B cell (primary cell): ENCODE data around the gene IL17RA. TPM values are rescaled to one million over a fixed set of nuclear protein-coding genes. Genes with fewer than 3 reads are reported as not detected.

Source experiments
- ATAC-seq: fragments of 200-7000 bp; cut with Tn5 transposase; one replicate; pipeline ENCODE4 v1.10.0; 2021; ENCODE audit warnings: low read depth, mild to moderate bottlenecking, moderate number of reproducible peaks, moderate library complexity
- CTCF ChIA-PET: fragments of 350-600 bp; sonication (Branson Sonifier 250); formaldehyde crosslinking; loops from one replicate; lab custom pipeline; 2021; ENCODE audit warnings: antibody characterized with exemption, inconsistent platforms; lab: Charles Lee
- POLR2A ChIA-PET: fragments of 350-600 bp; sonication (Branson Sonifier 250); formaldehyde crosslinking; loops from one replicate; lab custom pipeline; 2021; ENCODE audit warnings: antibody characterized with exemption; lab: Charles Lee
- DNase-seq: peaks from one replicate; pipeline ENCODE4 v3.0.0; 2013
- H2AFZ ChIP-seq: 2 replicates; pipeline ENCODE4 v1.6.1; 2012; ENCODE audit warnings: mild to moderate bottlenecking, low read depth, low read length; ENCODE audit not compliant: insufficient read depth, poor library complexity, severe bottlenecking
- H3K27ac ChIP-seq, 2 donors: 1 replicate in 1 of 2; 2 replicates in 1 of 2; pipeline ENCODE4 v1.5.1; 2012 to 2013; ENCODE audit warnings: low read length in 2 of 2, mild to moderate bottlenecking in 2 of 2, moderate library complexity in 1 of 2
- H3K27me3 ChIP-seq, 4 experiments: fragments of 200-600 bp in 1 of 4; sonication (generic) in 1 of 4; replicated peaks in 1 of 4; 1 replicate in 2 of 4; 2 replicates in 2 of 4; pipeline versions ENCODE4 v1.6.1 to v1.7.0; 2013 to 2016; ENCODE audit warnings: low read length in 3 of 4, mild to moderate bottlenecking in 2 of 4, mixed read lengths in 1 of 4, moderate library complexity in 1 of 4; ENCODE audit not compliant: insufficient read depth in 4 of 4, control insufficient read depth in 3 of 4; ENCODE audit errors: control extremely low read depth in 1 of 4
- H3K36me3 ChIP-seq, 2 experiments: replicated peaks in 1 of 2; 1 replicate in 1 of 2; 2 replicates in 1 of 2; pipeline versions ENCODE4 v1.6.1 to v1.7.1; 2013; ENCODE audit warnings: low read length in 1 of 2; ENCODE audit not compliant: insufficient read depth in 2 of 2, control insufficient read depth in 1 of 2; ENCODE audit errors: control extremely low read depth in 1 of 2, extremely low read depth in 1 of 2
- H3K4me1 ChIP-seq, 2 donors: fragments of 200-600 bp in 1 of 2; sonication (generic) in 1 of 2; 1 replicate in 1 of 2; 2 replicates in 1 of 2; pipeline versions ENCODE4 v1.5.1 to v1.6.1; 2013 to 2017; ENCODE audit warnings: low read length in 2 of 2; ENCODE audit not compliant: control insufficient read depth in 2 of 2, insufficient read depth in 2 of 2
- H3K4me2 ChIP-seq: replicated peaks from 2 replicates; pipeline ENCODE3; 2012; ENCODE audit warnings: mild to moderate bottlenecking, low read depth, low read length; ENCODE audit not compliant: poor library complexity, severe bottlenecking
- H3K4me3 ChIP-seq, 5 experiments: fragments of 200-600 bp in 1 of 5; sonication (generic) in 1 of 5; 1 replicate in 3 of 5; 2 replicates in 2 of 5; pipeline versions ENCODE4 v1.5.1 to v1.7.0; 2011 to 2016; ENCODE audit warnings: low read length in 4 of 5, mild to moderate bottlenecking in 4 of 5, low read depth in 2 of 5, control low read depth in 1 of 5, moderate library complexity in 1 of 5; ENCODE audit not compliant: insufficient read depth in 1 of 5; ENCODE audit errors: control extremely low read depth in 1 of 5, extremely low read depth in 1 of 5
- H3K79me2 ChIP-seq: fragments of 200-600 bp; sonication (generic); one replicate; pipeline ENCODE4 v1.6.0; 2016; ENCODE audit warnings: low read length; ENCODE audit not compliant: control insufficient read depth, insufficient read depth
- H3K9ac ChIP-seq: fragments of 200-600 bp; sonication (generic); 2 replicates; pipeline ENCODE4 v1.6.1; 2017; ENCODE audit warnings: mild to moderate bottlenecking, low read length, moderate library complexity
- H3K9me3 ChIP-seq, 3 donors: one replicate each; pipeline versions ENCODE4 v1.6.1 to v1.7.1; 2013; ENCODE audit warnings: low read length in 2 of 3; ENCODE audit not compliant: control insufficient read depth in 2 of 3, insufficient read depth in 1 of 3; ENCODE audit errors: control extremely low read depth in 1 of 3
- H4K20me1 ChIP-seq: 2 replicates; pipeline ENCODE4 v1.6.0; 2012; ENCODE audit warnings: mild to moderate bottlenecking, low read length; ENCODE audit not compliant: insufficient read depth, control insufficient read depth, poor library complexity, severe bottlenecking
- H3K27ac Mint-ChIP-seq: one replicate; pipeline ENCODE4 v1.8.0; 2021; ENCODE audit warnings: mixed read lengths
- H3K27me3 Mint-ChIP-seq: one replicate; pipeline ENCODE4 v1.8.0; 2021; ENCODE audit warnings: mixed read lengths
- H3K4me1 Mint-ChIP-seq: one replicate; pipeline ENCODE4 v1.8.0; 2021; ENCODE audit warnings: mixed read lengths
- H3K4me3 Mint-ChIP-seq: one replicate; pipeline ENCODE4 v1.8.0; 2021; ENCODE audit warnings: mixed read lengths
- H3K9me3 Mint-ChIP-seq: one replicate; pipeline ENCODE4 v1.8.0; 2022; ENCODE audit warnings: mixed read lengths; ENCODE audit not compliant: insufficient read depth
- CTCF ChIP-seq: fragments of 200-600 bp; IDR thresholded peaks from one replicate; pipeline ENCODE4 v1.8.0; 2022; ENCODE audit warnings: antibody characterized with exemption, mild to moderate bottlenecking
- EZH2 ChIP-seq: IDR thresholded peaks from 2 replicates; pipeline ENCODE4 v1.6.1; 2012; ENCODE audit warnings: borderline replicate concordance, low read depth, mild to moderate bottlenecking, moderate library complexity, low read length; ENCODE audit not compliant: insufficient read depth, poor library complexity, severe bottlenecking
- WGBS: methylation state at CpG from one replicate; pipeline ENCODE4 v1.1.5; 2013; ENCODE audit warnings: missing lambda C conversion rate; ENCODE audit not compliant: insufficient coverage; 5-methylcytosine and 5-hydroxymethylcytosine counted together
- intact Hi-C: fragments of 100-400 bp; cut with micrococcal nuclease; formaldehyde crosslinking; loops from one replicate; pipeline ENCODE4 v1.10.0; 2022
- polyA plus RNA-seq: library from polyadenylated mRNA; depleted of rRNA; stranded (reverse); fragments of >200 nt; gene quantifications from 2 replicates; pipeline ENCODE4 v1.2.3, GENCODE V29; 2012
- total RNA-seq, 2 donors: library from RNA; stranded (reverse); fragments of 120-200 nt in 1 of 2; gene quantifications; 1 replicate in 1 of 2; 2 replicates in 1 of 2; pipeline versions ENCODE4 v1.2.3 to v1.2.4, GENCODE V29; 2013 to 2022

Gene IL17RA
- total and polyA plus RNA-seq, 2 donors (not counting 1 experiment from before 2014, with no cell fraction given), result 8.1 to 24.6 TPM

- H3K4me3 ChIP-seq, result no peak overlapping the region
- peaks cover 34 to 40% of the 10 kb centered on the region in 2 donors for H3K4me1 ChIP-seq
- H3K79me2 ChIP-seq, result no peaks in the 10 kb centered on the region
- DNase-seq (no peak), ATAC-seq (no peak)
- peak overlapping the region; percentile 84 for H3K4me2 ChIP-seq
- H3K27ac Mint-ChIP-seq, result no peak overlapping the region
- ChIA-PET POLR2A (no interaction called here), CTCF (no interaction called here)
- intact Hi-C loops, result no loop called here
- 54% methylated on average over 63 of the region's 63 CpGs for WGBS
- H3K27ac ChIP-seq, result no peak overlapping the region
- peaks cover 0 to 14% (median 0%) of the 10 kb centered on the region in 3 donors for H3K9me3 ChIP-seq
- H3K4me1 Mint-ChIP-seq, result peaks cover 41% of the 10 kb centered on the region
- no peaks in the 10 kb centered on the region for H3K36me3 ChIP-seq
- H3K27me3 Mint-ChIP-seq, result peaks cover 26% of the 10 kb centered on the region
- no peak overlapping the region for H2AFZ ChIP-seq
- H3K9me3 Mint-ChIP-seq, result no peaks in the 10 kb centered on the region
- no peak overlapping the region for H3K9ac ChIP-seq
- peak overlapping the region; percentile 50 for H3K4me3 Mint-ChIP-seq
- peaks cover 0 to 38% (median 13%) of the 10 kb centered on the region in 4 experiments for H3K27me3 ChIP-seq
- no peaks in the 10 kb centered on the region for H4K20me1 ChIP-seq
- TF ChIP-seq EZH2 (no peak), CTCF (no peak)
Observed at GRCh38 chr22:17119481-17120202, 34.8 kb downstream of the IL17RA start.

DNA sequence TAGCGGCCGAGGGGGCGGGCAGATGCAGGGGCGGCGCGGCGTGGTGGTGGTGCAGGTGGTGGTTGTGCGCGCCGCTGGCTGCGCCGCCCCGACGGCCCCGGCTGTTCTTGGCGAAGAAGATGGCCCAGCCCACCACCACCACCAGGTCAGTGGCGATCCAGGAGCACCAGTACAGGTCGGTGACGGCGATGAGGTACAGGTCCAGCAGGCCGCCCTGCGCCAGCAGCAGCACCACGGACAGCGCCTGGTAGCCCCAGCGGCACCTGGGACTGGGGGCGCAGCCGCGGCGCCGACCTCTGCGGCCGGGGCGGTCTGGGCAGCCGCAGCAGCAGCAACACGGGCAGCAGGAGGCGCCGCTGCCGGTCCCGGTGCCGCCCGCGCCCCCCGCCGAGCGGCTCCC is 35.5 kb downstream of the IL17RA start:
- no peak overlapping the region for H3K27ac ChIP-seq
- TF ChIP-seq EZH2 (no peak), CTCF (no peak)
- peak overlapping the region; percentile 84 for H3K4me2 ChIP-seq
- H3K4me3 Mint-ChIP-seq, result peak overlapping the region; percentile 2
- intact Hi-C loops, result no loop called here
- CTCF ChIA-PET, result no interaction called here
- H3K9me3 ChIP-seq, result peaks cover 0 to 14% (median 0%) of the 10 kb centered on the region in 3 donors
- H3K79me2 ChIP-seq, result no peaks in the 10 kb centered on the region
- no peak overlapping the region for H2AFZ ChIP-seq
- no peaks in the 10 kb centered on the region for H4K20me1 ChIP-seq
- peaks cover 26% of the 10 kb centered on the region for H3K27me3 Mint-ChIP-seq
- no peak overlapping the region for H3K4me3 ChIP-seq
- no peak overlapping the region for H3K9ac ChIP-seq
- DNase-seq (peak; percentile 64), ATAC-seq (peak; percentile 75)
- POLR2A ChIA-PET, result no interaction called here
- H3K27me3 ChIP-seq, result peaks cover 0 to 38% (median 13%) of the 10 kb centered on the region in 4 experiments
- no peak overlapping the region for H3K27ac Mint-ChIP-seq
- H3K36me3 ChIP-seq, result no peaks in the 10 kb centered on the region
- H3K9me3 Mint-ChIP-seq, result no peaks in the 10 kb centered on the region
- peaks cover 34 to 40% of the 10 kb centered on the region in 2 donors for H3K4me1 ChIP-seq
- WGBS, result 5% methylated on average over 45 of the region's 45 CpGs
- H3K4me1 Mint-ChIP-seq, result peaks cover 41% of the 10 kb centered on the region
